Gastroesophageal sphincter (tissue), 4 donors: ENCODE measurements around the gene GATB. TPM values are rescaled to one million over a fixed set of nuclear protein-coding genes. Genes with fewer than 3 reads are reported as not detected.

ENCODE experiments used
- ATAC-seq: fragments of 150-250 bp; one replicate; pipeline ENCODE4 v1.9.1; 2016; ENCODE audit warnings: mild to moderate bottlenecking, moderate library complexity
- H3K27ac ChIP-seq, 4 donors: fragments of 200-600 bp; sonication (generic) in 3 of 4; 1 replicate in 3 of 4; 2 replicates in 1 of 4; pipeline ENCODE4 v1.5.1; 2016 to 2019
- H3K27me3 ChIP-seq: fragments of 200-600 bp; sonication (generic); one replicate; pipeline ENCODE4 v1.5.1; 2019
- H3K36me3 ChIP-seq, 2 donors: fragments of 200-600 bp; sonication (generic); one replicate each; pipeline ENCODE4 v1.5.1; 2019; ENCODE audit warnings: control low read depth in 1 of 2
- H3K4me1 ChIP-seq, 3 donors: fragments of 200-600 bp; sonication (generic); 1 replicate in 2 of 3; 2 replicates in 1 of 3; pipeline ENCODE4 v1.5.1; 2016 to 2019; ENCODE audit warnings: control low read depth in 2 of 3
- H3K4me3 ChIP-seq, 2 donors: fragments of 200-600 bp; sonication (generic); one replicate each; pipeline ENCODE4 v1.5.1; 2019; ENCODE audit warnings: mild to moderate bottlenecking in 1 of 2, moderate library complexity in 1 of 2
- H3K9me3 ChIP-seq, 3 donors: fragments of 200-600 bp; sonication (generic); one replicate each; pipeline ENCODE4 v1.5.1; 2017 to 2019; ENCODE audit warnings: control low read depth in 2 of 3
- EP300 ChIP-seq: sonication (generic); formaldehyde crosslinking; IDR thresholded peaks from one replicate; pipeline ENCODE4 v1.6.1; 2017; ENCODE audit warnings: antibody characterized with exemption, mild to moderate bottlenecking
- POLR2A ChIP-seq, 2 donors: fragments of 450-650 bp; IDR thresholded peaks; one replicate each; pipeline ENCODE4 v1.6.1; 2017; ENCODE audit warnings: antibody characterized with exemption in 2 of 2, mild to moderate bottlenecking in 2 of 2, moderate library complexity in 1 of 2
- POLR2AphosphoS5 ChIP-seq: sonication (generic); formaldehyde crosslinking; IDR thresholded peaks from one replicate; pipeline ENCODE4 v1.6.1; 2017; ENCODE audit warnings: antibody characterized with exemption
- WGBS, 2 donors: methylation state at CpG; one replicate each; pipeline ENCODE4 v1.1.5; 2018; ENCODE audit warnings: low coverage in 1 of 2; 5-methylcytosine and 5-hydroxymethylcytosine counted together
- total RNA-seq, 4 donors: library from RNA; depleted of rRNA; stranded (reverse); fragments of >200 nt; gene quantifications; one replicate each; pipeline ENCODE4 v1.1.0, GENCODE V29; 2016
- TF ChIP-seq, protein P1 (sequence below), 4 experiments: fragments of 200-600 bp in 2 of 4; fragments of 450-650 bp in 2 of 4; sonication (generic) in 1 of 4; IDR thresholded peaks; one replicate each; pipeline ENCODE4 v1.5.1; 2017 to 2019; ENCODE audit warnings: antibody characterized with exemption in 4 of 4, mild to moderate bottlenecking in 2 of 4, moderate library complexity in 2 of 4

GATB gene
- total RNA-seq, 4 donors from 2014 or later = 10.6 to 22.4 (median 16.6) TPM

DNA sequence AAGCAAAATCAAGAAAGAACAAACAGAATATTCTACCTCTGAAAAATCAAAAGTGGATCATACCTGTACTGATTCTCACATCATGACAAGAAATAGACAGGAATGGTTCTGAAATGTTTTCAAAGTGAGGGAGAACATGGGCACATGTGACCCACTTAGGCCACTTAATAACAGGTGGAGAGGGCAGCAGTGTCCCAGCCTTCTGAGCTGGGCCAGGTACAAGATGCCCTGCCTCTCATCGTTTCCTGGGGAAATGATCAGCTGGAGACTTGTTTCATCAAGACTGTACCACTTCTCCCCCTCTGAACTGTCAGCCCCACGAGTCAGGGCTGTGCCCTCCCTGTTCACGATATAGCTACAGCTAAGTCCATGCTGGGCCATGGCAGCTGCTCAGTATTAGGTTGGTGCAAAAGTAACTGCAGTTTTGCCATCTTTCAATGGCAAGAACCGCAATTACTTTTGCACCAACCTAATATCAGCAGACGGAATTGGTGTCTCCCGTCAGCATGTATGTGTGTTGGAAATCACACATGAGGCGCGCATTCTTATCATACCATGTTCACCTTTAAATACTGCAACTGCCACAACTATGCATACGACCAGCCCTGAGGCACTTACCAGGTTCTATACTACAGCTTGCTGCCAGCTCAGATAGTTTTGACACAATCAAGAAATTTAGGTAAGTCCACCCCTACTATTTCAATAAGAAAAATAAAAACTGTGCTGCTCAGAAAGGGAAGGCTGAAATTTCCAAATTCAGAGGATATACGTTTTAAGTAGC, 71.4 kb downstream of the GATB start:
- Histone ChIP-seq H3K36me3 (no peaks in the 10 kb centered on the region), H3K27ac (peak overlapping the region in 3 of 4 donors; percentile 61 to 78 (median 73)), H3K9me3 (no peaks in the 10 kb centered on the region), H3K4me3 (no peak overlapping the region), H3K4me1 (peaks cover 0 to 64% (median 28%) of the 10 kb centered on the region in 3 donors), H3K27me3 (no peaks in the 10 kb centered on the region)
- ATAC-seq = no peak
- TF ChIP-seq EP300 = no peak
- TF ChIP-seq, protein P1, sequence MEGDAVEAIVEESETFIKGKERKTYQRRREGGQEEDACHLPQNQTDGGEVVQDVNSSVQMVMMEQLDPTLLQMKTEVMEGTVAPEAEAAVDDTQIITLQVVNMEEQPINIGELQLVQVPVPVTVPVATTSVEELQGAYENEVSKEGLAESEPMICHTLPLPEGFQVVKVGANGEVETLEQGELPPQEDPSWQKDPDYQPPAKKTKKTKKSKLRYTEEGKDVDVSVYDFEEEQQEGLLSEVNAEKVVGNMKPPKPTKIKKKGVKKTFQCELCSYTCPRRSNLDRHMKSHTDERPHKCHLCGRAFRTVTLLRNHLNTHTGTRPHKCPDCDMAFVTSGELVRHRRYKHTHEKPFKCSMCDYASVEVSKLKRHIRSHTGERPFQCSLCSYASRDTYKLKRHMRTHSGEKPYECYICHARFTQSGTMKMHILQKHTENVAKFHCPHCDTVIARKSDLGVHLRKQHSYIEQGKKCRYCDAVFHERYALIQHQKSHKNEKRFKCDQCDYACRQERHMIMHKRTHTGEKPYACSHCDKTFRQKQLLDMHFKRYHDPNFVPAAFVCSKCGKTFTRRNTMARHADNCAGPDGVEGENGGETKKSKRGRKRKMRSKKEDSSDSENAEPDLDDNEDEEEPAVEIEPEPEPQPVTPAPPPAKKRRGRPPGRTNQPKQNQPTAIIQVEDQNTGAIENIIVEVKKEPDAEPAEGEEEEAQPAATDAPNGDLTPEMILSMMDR (IDR thresholded peaks at IDR 0.05) = no peak
- TF ChIP-seq POLR2A (IDR thresholded peaks at IDR 0.05) = no peak
- TF ChIP-seq POLR2AphosphoS5 = no peak
- 78 to 81% methylated on average over 4 to 7 of the region's 10 CpGs for WGBS, 2 donors

DNA sequence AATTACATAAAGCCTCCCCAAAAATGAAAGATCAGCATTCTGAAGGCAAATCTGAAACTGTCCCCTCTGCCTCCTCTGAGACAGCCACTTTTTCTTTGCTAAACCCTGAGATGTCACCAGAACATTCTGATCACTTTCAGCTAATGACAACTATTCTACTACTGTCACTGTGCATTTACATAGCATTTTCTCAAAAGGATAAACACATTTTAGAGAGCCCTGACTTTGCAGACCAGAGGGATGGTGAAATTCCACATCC, 72.1 kb downstream of the GATB start:
- no peak overlapping the region for H3K4me3 ChIP-seq
- H3K36me3 ChIP-seq = no peaks in the 10 kb centered on the region
- H3K9me3 ChIP-seq = no peaks in the 10 kb centered on the region
- no peak for ATAC-seq
- peaks cover 0 to 64% (median 28%) of the 10 kb centered on the region in 3 donors for H3K4me1 ChIP-seq
- H3K27ac ChIP-seq = peak overlapping the region; percentile 30 to 78 (median 67)
- TF ChIP-seq, protein P1 (IDR thresholded peaks at IDR 0.05) = no peak
- TF ChIP-seq POLR2A (IDR thresholded peaks at IDR 0.05) = no peak
- TF ChIP-seq POLR2AphosphoS5 = no peak
- TF ChIP-seq EP300 = no peak
- no peaks in the 10 kb centered on the region for H3K27me3 ChIP-seq

DNA sequence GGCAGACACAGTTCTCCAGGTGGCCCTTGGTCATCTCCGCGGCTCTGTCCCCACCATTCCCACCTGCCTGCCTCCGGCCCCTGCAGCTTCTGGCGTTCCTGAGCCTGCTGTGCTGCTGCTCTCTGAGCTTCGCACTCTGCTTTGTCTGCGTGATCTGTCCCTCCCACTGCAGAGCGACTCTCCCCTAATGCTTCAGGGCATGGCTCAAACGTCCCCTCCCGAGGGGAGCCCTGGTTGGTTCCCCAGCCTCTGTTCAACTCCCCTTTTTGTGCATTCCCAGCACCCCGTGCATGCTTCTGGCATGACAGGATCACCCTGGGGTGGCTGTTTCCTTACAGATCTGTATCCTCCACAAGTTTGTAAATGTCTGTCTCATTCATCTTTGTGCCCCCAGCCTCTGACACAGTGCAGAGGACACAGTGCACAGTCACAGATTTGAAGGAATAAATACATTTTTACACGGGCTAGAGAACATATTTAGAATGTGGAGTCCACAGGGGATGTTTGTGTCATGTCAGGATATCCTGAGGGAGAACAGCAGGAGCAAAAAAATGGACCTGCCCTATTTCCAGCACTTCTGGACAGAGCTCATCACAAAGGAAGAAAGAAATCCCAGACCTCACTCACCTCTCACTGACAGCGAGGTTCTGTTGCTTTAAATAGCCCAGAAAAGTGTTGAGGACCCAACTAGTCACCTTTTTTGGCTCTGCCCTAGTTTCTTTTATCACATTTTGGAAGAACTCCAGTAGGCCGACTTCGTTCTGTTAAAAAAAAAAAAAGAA, 72.6 kb downstream of the GATB start:
- TF ChIP-seq POLR2A (IDR thresholded peaks at IDR 0.05) = no peak
- no peak for TF ChIP-seq EP300
- no peak for TF ChIP-seq POLR2AphosphoS5
- TF ChIP-seq, protein P1 (IDR thresholded peaks at IDR 0.05) = no peak
- Histone ChIP-seq H3K4me1 (peaks cover 0 to 64% (median 28%) of the 10 kb centered on the region in 3 donors), H3K27ac (peak overlapping the region; percentile 30 to 78 (median 67)), H3K4me3 (no peak overlapping the region), H3K9me3 (no peaks in the 10 kb centered on the region), H3K36me3 (peaks cover 0 to 4% of the 10 kb centered on the region in 2 donors), H3K27me3 (no peaks in the 10 kb centered on the region)
- ATAC-seq = peak; percentile 17
- WGBS, 2 donors = 22 to 49% methylated on average over 11 to 13 of the region's 14 CpGs

DNA sequence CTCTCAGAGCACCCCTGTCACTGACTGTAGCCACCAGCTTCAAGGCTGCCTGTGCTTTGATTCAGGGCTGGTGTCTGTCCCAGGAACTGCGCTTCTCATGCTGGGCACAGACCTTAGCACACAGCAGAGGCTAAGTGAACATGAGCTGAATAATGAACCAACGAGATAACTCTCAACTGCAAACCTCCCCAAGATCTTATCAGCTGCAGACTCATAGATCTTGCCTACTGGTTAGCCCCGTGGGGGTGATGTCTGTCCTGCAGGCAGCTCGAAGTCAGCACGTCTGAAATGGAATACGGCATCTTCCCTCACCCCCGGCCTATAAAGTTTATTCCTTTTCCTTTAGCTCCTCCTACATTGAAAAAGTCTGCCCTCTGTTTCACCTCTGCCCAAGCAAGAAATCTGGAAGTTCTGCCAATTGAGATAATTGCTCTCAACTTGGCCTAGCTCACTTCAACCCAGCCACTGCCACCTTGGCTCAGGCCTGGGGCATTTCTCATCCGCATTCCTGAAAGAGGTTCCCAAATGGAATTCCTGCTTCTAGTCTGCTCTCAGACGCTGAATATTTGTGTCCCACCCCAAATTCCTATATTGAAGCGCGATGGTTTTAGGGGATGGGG, 73.7 kb downstream of the GATB start:
- 10 to 55% methylated on average over 2 to 6 of the region's 11 CpGs for WGBS, 2 donors
- Histone ChIP-seq H3K36me3 (peaks cover 0 to 7% of the 10 kb centered on the region in 2 donors), H3K27ac (peak overlapping the region; percentile 15 to 78 (median 67)), H3K4me3 (no peak overlapping the region), H3K9me3 (no peaks in the 10 kb centered on the region), H3K27me3 (no peaks in the 10 kb centered on the region), H3K4me1 (peaks cover 0 to 63% (median 28%) of the 10 kb centered on the region in 3 donors)
- ATAC-seq = no peak
- TF ChIP-seq POLR2A (IDR thresholded peaks at IDR 0.05) (no peak), EP300 (no peak), POLR2AphosphoS5 (no peak)
- TF ChIP-seq, protein P1 (IDR thresholded peaks at IDR 0.05) = no peak
